Cerebellar cortex (tissue), 1 donor: ENCODE results near the gene RMND5B.
"Not testable (repeated sequence)": the region's sequence is repeated elsewhere in the genome, so short reads cannot be mapped to it uniquely, and the experiment has no call there.

ENCODE experiments used
- DNase-seq: peaks from one replicate; pipeline ENCODE4 v3.0.0-alpha.2; 2015; ENCODE audit warnings: low spot score

Gene RMND5B

GRCh38 chr5:178113841-178114324 lies 16.9 kb upstream of the RMND5B start:
- no peak for DNase-seq

DNA sequence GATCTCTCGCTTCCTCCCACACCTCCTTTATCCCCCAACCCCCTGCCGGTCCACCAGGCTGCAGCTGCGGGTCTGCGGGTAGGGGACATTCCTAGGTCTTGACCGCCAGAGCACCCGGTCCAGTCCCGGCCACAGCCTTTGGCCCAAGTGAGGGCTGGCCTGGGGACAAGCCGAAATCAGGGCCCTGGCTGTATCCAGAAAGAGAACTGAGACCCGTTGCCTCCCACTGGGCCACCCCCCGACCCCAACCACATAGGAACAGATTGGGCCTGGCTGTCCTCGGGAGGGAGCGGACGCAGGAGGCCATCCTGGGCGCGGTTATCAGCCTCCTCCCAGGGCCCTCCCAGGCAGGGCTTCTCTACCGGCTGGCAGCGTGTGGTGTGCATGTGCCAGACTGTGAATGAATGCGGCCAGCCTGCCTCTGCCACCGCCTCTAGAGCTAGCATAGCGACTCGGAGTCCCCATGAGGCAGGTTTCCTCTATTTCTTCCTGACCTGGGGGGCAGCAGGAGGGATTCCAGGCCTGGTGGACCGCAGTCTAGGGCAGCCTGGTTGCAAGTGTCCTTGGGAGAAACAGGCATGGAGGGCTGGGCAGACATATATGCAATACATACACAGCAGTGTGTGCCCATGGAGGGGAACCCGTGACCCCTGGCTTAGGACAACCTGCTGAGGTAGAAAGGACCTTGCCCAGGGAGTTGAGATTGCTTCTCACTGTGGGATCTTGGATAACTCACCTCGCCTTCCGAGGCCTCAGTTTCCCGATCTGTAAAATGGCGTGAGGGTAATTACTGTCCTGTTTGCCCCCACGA lies 16.3 kb upstream of the RMND5B start:
- peak; percentile 56 for DNase-seq

DNA sequence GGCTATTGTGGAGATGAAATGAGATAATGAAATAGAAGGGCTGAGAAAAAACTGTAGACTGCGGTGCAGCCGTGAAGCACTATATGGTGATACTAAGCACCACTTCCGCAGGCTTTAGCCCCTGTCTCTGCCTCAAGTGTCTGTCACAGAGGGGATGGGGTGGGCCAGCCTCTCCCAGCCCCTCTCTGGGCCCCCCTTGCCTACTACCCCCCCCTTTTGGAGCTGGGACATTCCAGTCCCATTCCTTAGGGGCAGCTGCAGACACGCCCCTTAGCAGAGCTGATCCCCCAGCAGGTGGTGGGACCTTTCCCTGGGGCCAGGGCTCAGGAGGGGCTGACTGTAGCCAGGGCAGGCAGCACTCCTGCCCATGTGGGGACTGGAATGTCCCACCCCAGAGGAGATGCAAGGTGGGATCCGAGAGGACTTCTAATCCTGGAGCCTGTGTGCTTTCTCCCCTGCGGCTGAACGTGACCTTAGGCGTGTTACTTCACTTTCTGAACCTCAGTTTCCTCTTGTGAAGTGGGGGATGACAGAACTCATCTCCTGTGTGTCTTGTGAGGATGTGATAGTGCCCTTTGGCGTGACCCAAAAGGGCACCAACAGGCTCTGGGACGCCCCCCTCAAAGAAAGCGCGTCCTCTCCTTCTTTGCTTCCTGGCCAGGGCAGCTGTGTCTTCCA lies 15.5 kb upstream of the RMND5B start:
- DNase-seq, result no peak

DNA sequence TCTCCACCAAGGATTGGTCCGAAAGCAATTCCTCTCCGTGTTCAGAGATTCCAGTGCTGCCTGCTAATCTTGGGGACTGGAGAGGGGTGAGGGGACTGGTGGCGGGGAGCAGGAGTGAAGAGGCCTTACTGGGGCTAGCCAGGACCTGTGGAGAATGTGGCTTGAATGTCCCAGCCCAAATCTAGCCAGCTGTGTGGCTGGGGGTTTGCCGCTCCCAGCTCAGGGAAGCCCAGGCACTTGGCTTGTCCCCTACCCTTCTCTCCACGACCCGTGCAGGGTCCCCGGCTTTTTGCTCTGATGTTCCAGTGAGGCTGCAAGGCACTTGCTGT lies 15.0 kb upstream of the RMND5B start:
- no peak for DNase-seq

DNA sequence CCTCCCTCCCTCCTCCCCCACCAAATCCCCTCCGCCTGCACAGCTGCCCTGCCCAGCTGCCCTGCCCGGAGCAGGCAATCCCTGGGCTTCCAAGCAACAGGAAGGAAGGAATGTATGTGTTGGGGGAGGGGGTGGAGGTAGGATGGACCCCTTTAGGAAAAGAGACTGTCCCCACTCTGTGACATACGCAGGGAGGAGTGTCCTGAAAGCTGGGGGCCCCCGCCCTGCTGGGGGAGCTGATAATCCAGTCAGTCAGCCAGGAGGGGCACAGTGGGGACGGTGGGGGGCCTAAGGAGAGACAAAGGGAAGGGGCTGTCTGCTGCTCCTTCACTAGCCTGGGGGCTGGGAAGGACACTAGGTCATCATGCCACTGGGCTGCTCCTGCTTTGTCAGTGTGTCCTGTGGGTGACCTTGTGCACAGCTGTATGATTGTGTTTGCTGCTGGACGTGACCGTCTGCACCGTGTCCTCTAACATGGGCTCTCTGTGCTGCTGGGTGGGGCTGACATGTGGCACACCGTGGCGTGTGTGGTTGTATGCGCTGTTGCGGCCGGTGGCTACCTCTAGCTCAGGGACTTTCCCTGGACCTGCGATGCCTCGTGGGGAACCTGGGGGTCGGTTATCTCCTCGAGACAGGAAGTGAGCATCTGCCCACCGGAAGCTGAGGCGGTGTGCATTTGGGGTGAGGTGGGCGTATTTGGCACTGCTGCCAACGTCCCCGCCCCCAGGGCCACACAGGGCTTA lies 14.5 kb upstream of the RMND5B start:
- DNase-seq, result no peak

DNA sequence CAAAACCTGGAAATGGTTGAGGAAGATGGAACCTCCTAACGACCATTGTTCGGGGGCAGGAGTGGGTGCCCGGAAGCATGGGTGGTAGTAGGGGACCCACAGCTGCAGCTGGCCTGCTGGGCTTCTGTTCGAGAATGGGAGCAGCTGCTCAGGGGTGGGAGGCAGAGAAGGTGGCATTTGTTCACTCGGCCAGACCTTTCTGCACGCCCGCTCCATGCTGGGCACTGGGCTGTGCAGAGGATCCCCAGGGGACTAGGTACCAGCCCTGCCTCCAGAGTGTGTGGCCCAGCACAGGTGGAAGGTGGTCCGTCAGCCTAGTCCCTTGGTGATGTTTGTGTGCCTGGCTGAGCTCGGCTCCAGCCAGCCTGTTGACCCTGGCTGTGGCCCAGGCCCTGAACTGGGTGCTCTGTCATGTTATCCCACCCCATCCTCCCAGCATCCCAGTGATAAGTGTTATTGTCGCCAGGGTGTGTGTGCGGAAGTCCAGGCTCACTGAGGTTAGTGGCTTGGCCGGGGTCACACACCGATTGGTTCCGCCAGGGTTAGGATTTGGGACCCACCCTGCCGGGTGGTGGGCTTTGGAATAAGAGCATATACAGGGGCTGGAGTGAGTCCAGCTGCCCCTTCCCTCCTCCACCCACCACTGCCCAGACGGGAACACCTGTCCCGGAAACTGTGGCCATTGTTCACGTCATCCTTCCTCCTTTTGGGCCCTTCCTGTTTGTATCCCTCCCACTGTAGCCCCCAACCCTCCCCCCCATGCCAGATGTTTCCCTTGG lies 12.7 kb upstream of the RMND5B start:
- no peak for DNase-seq

GRCh38 chr5:178119915-178120606 lies 10.8 kb upstream of the RMND5B start:
- no peak for DNase-seq

- DNase-seq, result peak; percentile 90
These were observed 10.0 kb upstream of the RMND5B start for GRCh38 chr5:178120607-178121357.

GRCh38 chr5:178121391-178122276 lies 9.2 kb upstream of the RMND5B start:
- DNase-seq, result peak; percentile 59

DNA sequence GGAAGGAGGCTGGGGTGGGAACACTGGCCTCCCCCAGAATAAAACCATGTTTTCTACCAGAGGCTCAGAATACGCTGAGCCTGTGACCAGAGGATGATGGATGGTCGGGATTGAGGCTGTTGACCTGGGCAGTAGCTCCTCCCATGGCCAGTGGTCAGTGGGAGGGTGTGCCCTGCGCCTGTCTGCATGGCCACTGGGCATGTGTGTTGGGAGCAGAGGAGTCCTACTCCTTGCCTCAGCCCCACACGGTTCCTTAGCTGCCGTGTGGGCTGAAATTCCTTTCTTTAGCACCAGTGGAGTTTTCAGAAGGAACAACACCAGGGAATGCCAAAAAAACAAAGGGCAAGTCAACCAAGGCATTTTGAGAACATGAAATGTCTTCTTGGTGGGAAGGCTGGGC lies 8.5 kb upstream of the RMND5B start:
- DNase-seq, result no peak

DNA sequence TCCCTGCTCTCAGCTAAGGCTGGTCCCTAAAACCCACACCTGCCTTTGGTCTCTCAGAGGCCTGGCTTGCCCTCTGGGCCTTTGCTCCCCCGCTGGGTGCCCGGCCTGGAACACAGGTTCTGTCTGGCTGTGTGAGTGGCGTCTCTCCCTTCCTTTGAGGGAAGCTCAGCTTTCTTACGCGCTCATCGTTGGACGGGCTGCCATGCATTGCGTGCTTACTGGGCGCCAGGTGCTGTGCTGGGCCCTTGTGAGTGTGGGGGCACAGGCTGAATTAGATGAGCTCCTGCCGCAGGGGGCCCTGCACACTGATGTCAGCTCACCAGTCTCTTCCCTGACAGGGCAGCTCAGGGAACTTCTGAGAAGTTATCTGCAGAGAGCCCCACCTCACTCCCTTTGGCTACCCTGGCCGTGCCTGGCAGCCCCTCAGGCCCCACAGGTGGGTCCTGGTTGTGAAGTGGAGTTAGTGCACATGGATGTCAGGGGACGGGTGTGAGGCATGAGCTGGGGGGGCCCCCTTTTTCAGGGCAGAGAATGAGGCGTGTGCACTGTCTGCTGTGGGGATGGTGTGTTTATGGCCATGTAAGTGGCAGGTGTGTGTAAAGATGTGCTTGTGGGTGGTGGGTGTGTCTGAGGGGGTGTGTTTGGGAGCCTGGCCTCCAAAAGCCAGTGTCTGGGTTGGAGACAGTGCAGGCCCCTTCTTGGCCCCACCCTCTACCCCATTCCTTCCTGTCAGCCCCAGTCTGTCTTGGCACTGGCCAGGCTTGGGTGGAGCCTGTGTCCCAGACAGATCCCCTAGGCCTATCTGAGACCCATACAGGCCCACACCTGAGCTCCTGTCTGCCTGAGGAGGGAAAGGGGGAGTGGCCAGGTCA lies 7.5 kb upstream of the RMND5B start:
- no peak for DNase-seq

DNA sequence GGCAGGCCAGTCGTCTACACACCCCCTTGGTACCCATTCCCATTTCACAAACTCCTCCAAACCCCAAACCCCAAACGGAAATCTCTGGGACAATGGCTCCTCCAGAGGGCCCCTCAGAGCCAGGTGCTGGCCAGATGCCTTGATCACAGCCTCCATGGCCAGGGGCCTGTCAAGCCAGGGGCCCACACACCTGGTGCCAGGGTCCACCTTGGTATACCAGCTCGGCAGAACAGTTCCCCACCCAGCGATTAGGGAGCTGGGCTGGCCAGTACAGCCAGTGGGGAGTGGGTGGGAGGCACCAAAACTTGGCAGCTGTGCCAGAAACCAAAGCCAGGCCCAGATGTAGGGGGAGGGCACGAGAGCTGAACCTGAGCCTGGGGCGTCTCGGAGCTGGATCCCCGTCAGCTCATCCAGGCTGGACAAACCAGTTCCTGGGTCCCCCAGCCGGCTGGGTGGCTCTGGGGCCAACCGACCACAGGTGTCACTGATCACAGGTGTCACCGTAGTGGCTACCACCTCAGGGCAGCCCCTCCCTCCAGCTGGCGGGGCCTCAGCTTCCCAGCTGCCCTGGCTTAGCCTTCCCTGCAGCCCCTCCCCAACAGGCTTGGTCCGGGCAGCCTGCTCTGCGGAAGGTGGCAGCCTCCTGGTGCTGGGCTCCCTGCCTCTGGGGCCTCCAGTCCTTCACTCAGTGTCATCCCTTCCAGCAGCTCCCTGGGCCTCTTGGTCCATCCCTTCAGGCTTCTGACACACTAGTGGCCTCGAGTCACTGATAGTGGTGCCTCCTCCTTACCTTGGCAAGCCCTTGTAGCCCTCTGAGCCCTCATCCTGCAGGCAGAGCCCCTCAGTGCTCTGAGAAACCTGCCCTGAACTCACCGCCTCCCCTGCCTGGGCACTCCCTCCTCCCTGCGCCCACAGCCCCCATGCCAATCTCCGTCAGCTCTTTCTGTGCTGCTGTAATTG lies 6.6 kb upstream of the RMND5B start:
- DNase-seq, result no peak

DNA sequence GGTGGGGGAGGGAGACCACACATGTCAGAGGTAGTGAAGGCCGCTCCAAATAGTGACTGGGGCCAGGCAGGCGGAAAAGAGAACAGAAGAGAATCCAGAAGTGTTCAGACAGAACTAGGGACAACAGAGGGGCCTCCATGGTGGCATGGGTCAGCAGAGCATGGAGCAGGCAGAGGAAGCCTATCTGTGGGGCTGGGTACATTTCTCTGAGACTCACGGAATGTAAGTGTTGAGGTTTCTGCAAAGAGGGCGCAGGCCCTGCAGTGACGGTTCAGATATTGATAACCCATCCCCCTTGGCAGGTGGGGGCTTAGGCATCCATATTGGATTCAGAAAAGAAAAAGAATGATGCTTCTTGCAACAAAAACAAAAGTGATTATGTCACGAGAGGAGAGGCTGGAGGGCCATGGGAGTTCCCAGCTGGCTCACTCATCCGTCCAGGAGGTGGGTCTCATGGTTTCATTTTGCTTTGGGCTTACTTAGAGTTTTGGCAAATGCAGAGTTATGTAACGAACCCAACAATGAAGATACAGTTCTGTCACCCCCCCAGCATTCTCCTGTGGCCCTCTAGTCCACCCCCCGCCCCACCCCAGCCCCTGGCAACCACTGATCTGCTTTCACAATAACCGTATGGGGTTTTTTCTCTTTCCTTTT lies 5.4 kb upstream of the RMND5B start:
- DNase-seq, result no peak

GRCh38 chr5:178126556-178126955 lies 4.3 kb upstream of the RMND5B start:
- DNase-seq, result no peak

- not testable (repeated sequence) for DNase-seq
These were observed 3.4 kb upstream of the RMND5B start for GRCh38 chr5:178127300-178128009.

GRCh38 chr5:178129296-178129695 lies 1.5 kb upstream of the RMND5B start:
- no peak for DNase-seq
